ENCODE results near the gene CDH4.
"Not testable (repeated sequence)": the region's sequence is repeated elsewhere in the genome, so short reads cannot be mapped to it uniquely, and the experiment has no call there.

Gene CDH4

DNA sequence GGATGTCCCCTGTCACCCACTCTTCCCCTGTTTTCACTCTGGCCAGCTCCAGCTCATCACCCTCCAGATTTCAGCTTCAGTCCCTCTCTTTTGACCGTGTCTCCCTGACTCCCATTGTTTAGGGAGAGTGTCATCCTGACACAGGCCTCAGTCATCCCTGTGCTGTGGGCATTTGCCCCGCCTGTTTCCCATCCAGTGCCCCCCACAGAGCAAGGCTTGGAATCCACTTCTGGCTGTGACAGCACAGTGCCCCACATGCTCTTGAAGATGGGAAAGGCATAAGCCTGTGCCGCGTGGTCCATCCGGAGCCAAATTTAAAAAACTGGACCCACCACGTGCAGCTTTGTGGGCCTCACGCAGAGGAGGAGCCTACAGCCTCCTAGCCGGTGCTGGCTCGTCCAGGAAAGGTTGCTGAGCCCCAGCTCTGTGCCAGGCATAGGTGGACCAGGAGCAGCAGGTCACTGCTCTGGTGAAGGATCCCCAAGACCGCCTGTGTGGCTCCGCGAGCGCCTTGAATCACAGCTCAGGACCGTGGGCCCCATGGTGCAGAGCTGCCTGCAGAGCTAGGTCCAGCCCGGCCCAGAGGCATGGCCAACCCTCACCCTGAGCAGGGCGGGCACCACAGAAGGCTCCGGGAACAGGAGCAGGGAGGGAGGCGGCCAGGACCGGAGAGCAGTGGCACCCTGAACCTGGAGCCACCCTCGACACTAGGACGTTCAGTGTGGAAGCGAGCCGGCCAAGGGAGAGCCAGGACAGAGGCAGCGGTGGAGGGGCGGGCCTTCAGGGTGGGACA is 172.8 kb downstream of the CDH4 start:
- Histone ChIP-seq H3K36me3 (ENCODE audit: control insufficient read depth in 5 of 5, insufficient read depth in 5 of 5, low read length in 5 of 5) (no peaks in the 10 kb centered on the region), H3K27ac (ENCODE audit: low read depth, low read length) (no peak overlapping the region), H3K9me3 (ENCODE audit: control insufficient read depth in 5 of 5, low read length in 5 of 5) (peaks cover 0 to 10% (median 8%) of the 10 kb centered on the region in 5 donors), H3K4me3 (ENCODE audit: low read depth in 1 of 5, low read length in 5 of 5) (no peak overlapping the region), H3K9ac (ENCODE audit: low read length in 5 of 5) (no peak overlapping the region), H3K4me1 (ENCODE audit: control insufficient read depth in 5 of 5, insufficient read depth in 5 of 5, low read length in 5 of 5) (no peaks in the 10 kb centered on the region), H3K27me3 (ENCODE audit: control insufficient read depth in 5 of 5, insufficient read depth in 4 of 5, low read length in 5 of 5) (peaks cover 2 to 19% (median 6%) of the 10 kb centered on the region in 5 donors)

DNA sequence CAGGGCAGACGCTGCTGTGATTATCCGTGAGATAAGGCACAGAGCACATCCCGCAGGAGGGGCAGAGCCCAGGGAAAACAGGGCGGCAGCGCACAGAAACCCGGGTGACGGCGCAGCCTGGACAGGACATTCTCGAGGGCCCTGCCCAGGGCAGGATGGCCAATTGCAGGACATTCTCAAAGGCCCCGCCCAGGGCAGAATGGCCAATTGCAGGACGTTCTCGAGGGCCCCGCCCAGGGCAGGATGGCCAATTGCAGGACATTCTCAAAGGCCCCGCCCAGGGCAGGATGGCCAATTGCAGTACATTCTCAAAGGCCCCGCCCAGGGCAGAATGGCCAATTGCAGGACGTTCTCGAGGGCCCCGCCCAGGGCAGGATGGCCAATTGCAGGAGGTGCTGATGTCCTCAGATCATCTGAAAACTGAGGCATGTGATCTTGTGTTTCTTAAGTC is 173.5 kb downstream of the CDH4 start:
- not testable (repeated sequence) for H3K4me3 ChIP-seq (ENCODE audit: low read depth in 1 of 5, low read length in 5 of 5); H3K27ac ChIP-seq (ENCODE audit: low read depth, low read length); H3K36me3 ChIP-seq (ENCODE audit: control insufficient read depth in 5 of 5, insufficient read depth in 5 of 5, low read length in 5 of 5); H3K9me3 ChIP-seq (ENCODE audit: control insufficient read depth in 5 of 5, low read length in 5 of 5); H3K4me1 ChIP-seq (ENCODE audit: control insufficient read depth in 5 of 5, insufficient read depth in 5 of 5, low read length in 5 of 5); H3K9ac ChIP-seq (ENCODE audit: low read length in 5 of 5)
- H3K27me3 ChIP-seq (ENCODE audit: control insufficient read depth in 5 of 5, insufficient read depth in 4 of 5, low read length in 5 of 5), result peaks cover 4 to 11% (median 6%) of the 10 kb centered on the region in 5 donors

DNA sequence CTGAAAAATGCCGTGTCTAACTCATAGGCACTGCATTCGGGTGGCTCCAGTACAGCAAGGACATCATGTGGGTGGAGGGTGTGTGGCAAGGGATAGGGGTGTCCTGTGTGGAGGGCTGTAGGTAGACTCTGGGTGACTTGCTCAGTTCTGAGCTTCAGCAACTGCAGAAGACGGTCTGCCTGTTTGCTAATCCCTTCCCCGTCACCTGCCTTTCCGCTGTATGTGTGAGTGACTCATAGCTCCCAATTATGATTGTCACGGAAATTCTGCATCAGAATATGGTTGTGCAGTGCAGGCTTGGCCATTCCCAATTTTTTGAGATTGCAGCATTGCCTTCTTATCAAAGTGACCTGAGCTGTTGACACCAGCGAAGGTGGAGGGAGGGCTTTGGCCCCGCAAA is 174.3 kb downstream of the CDH4 start:
- Histone ChIP-seq H3K4me3 (ENCODE audit: low read depth in 1 of 5, low read length in 5 of 5) (no peak overlapping the region), H3K36me3 (ENCODE audit: control insufficient read depth in 5 of 5, insufficient read depth in 5 of 5, low read length in 5 of 5) (no peaks in the 10 kb centered on the region), H3K27me3 (ENCODE audit: control insufficient read depth in 5 of 5, insufficient read depth in 4 of 5, low read length in 5 of 5) (peaks cover 0 to 8% (median 4%) of the 10 kb centered on the region in 5 donors), H3K27ac (ENCODE audit: low read depth, low read length) (no peak overlapping the region), H3K9ac (ENCODE audit: low read length in 5 of 5) (no peak overlapping the region), H3K9me3 (ENCODE audit: control insufficient read depth in 5 of 5, low read length in 5 of 5) (no peaks in the 10 kb centered on the region), H3K4me1 (ENCODE audit: control insufficient read depth in 5 of 5, insufficient read depth in 5 of 5, low read length in 5 of 5) (no peaks in the 10 kb centered on the region)

DNA sequence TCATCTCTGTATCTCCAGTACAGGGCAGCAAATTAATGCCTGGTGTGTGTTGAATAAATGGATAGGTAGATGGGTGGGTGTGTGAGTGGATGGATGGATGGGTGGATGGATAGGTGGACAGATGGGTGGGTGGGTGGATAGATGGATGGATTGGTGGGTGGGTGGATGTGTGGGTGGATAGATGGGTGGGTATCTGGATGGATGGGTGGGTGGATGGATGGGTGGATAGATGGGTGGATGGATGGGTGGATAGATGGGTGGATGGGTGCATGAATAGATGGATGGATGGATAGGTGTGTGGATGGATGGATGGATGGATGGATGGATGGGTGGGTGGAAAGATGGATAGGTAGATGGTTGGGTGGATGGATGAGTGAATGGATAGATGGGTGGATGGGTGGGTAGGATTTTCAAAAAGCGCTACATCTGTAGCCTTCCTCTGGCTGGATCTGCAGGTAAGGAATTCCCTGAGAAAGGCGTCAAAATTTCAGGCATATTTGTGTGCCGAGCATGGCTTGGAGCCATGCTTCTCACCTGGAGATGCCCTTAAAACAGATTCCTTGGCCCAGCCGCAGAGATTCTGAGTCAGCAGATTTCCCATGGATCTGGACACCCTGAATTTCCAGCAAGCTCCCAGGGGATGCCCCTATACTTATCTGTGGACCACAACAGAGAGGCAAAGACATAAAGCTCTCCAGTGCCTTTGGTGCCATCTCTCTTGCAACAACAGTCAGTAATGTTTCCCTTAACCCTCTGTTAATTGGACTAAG is 177.6 kb downstream of the CDH4 start:
- no peak overlapping the region for H3K4me3 ChIP-seq (ENCODE audit: low read depth in 1 of 5, low read length in 5 of 5)
- H3K27me3 ChIP-seq (ENCODE audit: control insufficient read depth in 5 of 5, insufficient read depth in 4 of 5, low read length in 5 of 5), result peaks cover 10 to 18% (median 13%) of the 10 kb centered on the region in 5 donors
- H3K9me3 ChIP-seq (ENCODE audit: control insufficient read depth in 5 of 5, low read length in 5 of 5), result no peaks in the 10 kb centered on the region
- no peaks in the 10 kb centered on the region for H3K4me1 ChIP-seq (ENCODE audit: control insufficient read depth in 5 of 5, insufficient read depth in 5 of 5, low read length in 5 of 5)
- H3K27ac ChIP-seq (ENCODE audit: low read depth, low read length), result no peak overlapping the region
- H3K9ac ChIP-seq (ENCODE audit: low read length in 5 of 5), result no peak overlapping the region
- H3K36me3 ChIP-seq (ENCODE audit: control insufficient read depth in 5 of 5, insufficient read depth in 5 of 5, low read length in 5 of 5), result no peaks in the 10 kb centered on the region

DNA sequence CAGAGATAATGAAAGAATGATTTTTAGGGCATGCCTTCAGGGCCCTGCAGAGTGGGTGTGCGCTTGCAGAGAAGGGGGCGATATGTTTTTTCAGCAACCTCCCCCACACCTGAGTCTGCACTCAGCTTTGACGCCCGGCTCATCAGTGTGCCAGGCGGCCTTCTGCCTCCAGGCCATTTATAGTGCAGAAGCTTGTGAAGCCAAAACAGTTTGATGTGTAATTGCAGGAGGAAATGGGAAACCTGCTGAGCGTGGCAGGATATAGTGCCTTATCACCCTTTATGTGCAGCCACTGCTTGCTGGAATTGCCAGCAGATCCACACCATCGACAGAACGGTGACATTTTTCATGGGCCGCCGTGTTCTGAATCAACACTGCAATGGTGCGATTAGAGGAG is 178.2 kb downstream of the CDH4 start:
- Histone ChIP-seq H3K36me3 (ENCODE audit: control insufficient read depth in 5 of 5, insufficient read depth in 5 of 5, low read length in 5 of 5) (no peaks in the 10 kb centered on the region), H3K4me3 (ENCODE audit: low read depth in 1 of 5, low read length in 5 of 5) (no peak overlapping the region), H3K9me3 (ENCODE audit: control insufficient read depth in 5 of 5, low read length in 5 of 5) (no peaks in the 10 kb centered on the region), H3K4me1 (ENCODE audit: control insufficient read depth in 5 of 5, insufficient read depth in 5 of 5, low read length in 5 of 5) (no peaks in the 10 kb centered on the region), H3K27me3 (ENCODE audit: control insufficient read depth in 5 of 5, insufficient read depth in 4 of 5, low read length in 5 of 5) (peaks cover 10 to 24% (median 19%) of the 10 kb centered on the region in 5 donors), H3K27ac (ENCODE audit: low read depth, low read length) (no peak overlapping the region), H3K9ac (ENCODE audit: low read length in 5 of 5) (no peak overlapping the region)

DNA sequence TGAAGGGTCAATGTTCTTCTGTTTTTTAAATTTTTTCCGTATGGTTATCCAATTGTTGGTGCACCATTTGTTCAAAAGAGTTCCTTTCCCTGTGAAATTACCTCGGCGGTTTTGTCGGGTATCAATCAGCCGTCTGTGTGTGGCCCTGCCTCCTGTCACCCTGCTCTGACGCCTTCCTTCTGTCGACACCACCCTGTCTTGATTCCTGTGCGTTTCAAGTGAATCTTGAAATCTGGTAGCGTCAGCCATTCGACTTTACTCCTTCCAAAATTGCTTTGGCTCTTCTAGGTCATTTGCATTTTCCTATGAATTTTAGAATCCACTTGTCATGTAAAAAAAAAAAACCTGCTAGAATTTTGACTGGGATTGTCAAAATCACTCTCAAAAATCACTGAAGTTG is 181.1 kb downstream of the CDH4 start:
- Histone ChIP-seq H3K27ac (ENCODE audit: low read depth, low read length) (no peak overlapping the region), H3K36me3 (ENCODE audit: control insufficient read depth in 5 of 5, insufficient read depth in 5 of 5, low read length in 5 of 5) (no peaks in the 10 kb centered on the region), H3K4me3 (ENCODE audit: low read depth in 1 of 5, low read length in 5 of 5) (no peak overlapping the region), H3K27me3 (ENCODE audit: control insufficient read depth in 5 of 5, insufficient read depth in 4 of 5, low read length in 5 of 5) (peaks cover 17 to 41% (median 32%) of the 10 kb centered on the region in 5 donors), H3K9me3 (ENCODE audit: control insufficient read depth in 5 of 5, low read length in 5 of 5) (peaks cover 0 to 4% (median 0%) of the 10 kb centered on the region in 5 donors), H3K4me1 (ENCODE audit: control insufficient read depth in 5 of 5, insufficient read depth in 5 of 5, low read length in 5 of 5) (no peaks in the 10 kb centered on the region), H3K9ac (ENCODE audit: low read length in 5 of 5) (no peak overlapping the region)

DNA sequence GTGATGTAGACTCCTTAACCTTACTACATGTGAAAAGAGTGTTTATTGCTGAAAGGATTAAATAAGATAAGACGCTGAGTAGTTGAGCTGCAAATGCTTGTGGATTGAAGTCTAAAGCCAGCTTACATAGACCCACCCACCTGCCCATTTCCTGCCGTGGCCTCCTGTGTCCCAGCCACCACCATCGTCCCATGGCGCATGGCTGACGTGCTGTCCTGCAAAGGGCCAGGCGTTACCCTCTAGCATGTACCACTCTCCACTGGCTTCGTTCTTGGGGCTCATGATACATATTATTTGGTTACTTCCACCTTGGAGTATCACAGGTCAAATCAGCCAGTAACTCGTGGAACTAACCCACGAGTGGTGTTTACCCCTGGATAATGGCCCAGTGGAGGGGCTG is 181.8 kb downstream of the CDH4 start:
- Histone ChIP-seq H3K27me3 (ENCODE audit: control insufficient read depth in 5 of 5, insufficient read depth in 4 of 5, low read length in 5 of 5) (peaks cover 17 to 41% (median 32%) of the 10 kb centered on the region in 5 donors), H3K9ac (ENCODE audit: low read length in 5 of 5) (no peak overlapping the region)

DNA sequence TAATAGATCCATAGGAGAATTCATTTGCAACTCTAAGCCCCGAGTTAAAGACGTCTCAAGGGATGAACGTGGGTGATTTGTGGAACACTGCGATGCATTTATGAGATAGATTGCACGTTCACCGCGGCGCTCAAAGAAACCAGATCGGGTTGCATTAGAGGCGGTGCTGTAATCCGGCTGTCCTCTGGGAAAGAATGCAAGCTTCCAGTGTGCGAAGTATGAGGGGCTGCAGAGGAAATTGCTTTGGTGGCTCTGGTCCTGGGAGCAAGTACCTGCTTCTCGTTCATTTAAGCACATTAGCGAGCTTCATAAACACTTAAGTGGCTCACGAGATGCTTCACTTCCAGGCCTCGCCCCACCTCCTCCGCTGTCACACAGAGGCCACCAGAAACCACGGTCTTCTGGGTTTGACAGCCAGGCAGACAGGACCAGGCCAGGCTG is 182.3 kb downstream of the CDH4 start:
- H3K9me3 ChIP-seq (ENCODE audit: control insufficient read depth in 5 of 5, low read length in 5 of 5), result peaks cover 0 to 4% (median 0%) of the 10 kb centered on the region in 5 donors
- H3K27ac ChIP-seq (ENCODE audit: low read depth, low read length), result no peak overlapping the region
- H3K36me3 ChIP-seq (ENCODE audit: control insufficient read depth in 5 of 5, insufficient read depth in 5 of 5, low read length in 5 of 5), result no peaks in the 10 kb centered on the region
- H3K27me3 ChIP-seq (ENCODE audit: control insufficient read depth in 5 of 5, insufficient read depth in 4 of 5, low read length in 5 of 5), result peaks cover 17 to 41% (median 35%) of the 10 kb centered on the region in 5 donors
- H3K4me3 ChIP-seq (ENCODE audit: low read depth in 1 of 5, low read length in 5 of 5), result no peak overlapping the region
- no peak overlapping the region for H3K9ac ChIP-seq (ENCODE audit: low read length in 5 of 5)
- no peaks in the 10 kb centered on the region for H3K4me1 ChIP-seq (ENCODE audit: control insufficient read depth in 5 of 5, insufficient read depth in 5 of 5, low read length in 5 of 5)

More for the DNA sequence above, 181.8 kb downstream of the CDH4 start:
- Histone ChIP-seq H3K36me3 (ENCODE audit: control insufficient read depth in 5 of 5, insufficient read depth in 5 of 5, low read length in 5 of 5) (no peaks in the 10 kb centered on the region), H3K4me3 (ENCODE audit: low read depth in 1 of 5, low read length in 5 of 5) (no peak overlapping the region), H3K4me1 (ENCODE audit: control insufficient read depth in 5 of 5, insufficient read depth in 5 of 5, low read length in 5 of 5) (no peaks in the 10 kb centered on the region), H3K9me3 (ENCODE audit: control insufficient read depth in 5 of 5, low read length in 5 of 5) (peaks cover 0 to 4% (median 0%) of the 10 kb centered on the region in 5 donors), H3K27ac (ENCODE audit: low read depth, low read length) (no peak overlapping the region)

DNA sequence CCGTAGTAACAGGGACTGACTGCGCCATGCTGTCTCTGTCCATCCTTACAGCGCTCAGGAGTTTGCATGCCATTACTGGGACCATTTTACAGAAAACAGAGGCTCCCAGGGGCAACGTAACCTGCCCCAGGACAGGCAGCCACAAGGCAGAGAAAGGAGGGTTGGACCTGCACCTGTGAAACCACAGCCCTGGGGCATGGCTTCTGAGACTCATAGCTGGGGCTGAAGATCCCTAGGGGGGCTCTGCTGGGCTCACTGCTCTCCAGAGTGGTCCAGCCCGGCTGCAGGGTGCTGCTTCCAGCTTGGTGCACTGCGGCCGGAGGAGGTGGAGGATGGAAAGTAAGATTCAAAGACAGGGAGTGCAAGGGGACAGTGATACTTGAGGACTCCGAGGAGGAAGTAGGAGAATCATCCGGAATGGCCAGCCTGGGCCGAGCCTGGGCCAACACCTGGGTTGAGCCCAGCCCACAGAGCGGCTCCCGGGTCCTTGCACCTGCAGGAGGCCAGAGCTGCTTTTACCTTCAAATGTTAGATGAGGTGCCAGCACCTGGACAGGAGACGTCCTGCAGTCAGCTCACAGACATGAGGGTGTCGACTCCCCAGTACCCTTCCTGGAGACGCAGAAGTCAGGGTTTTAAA is 183.2 kb downstream of the CDH4 start:
- no peak overlapping the region for H3K27ac ChIP-seq (ENCODE audit: low read depth, low read length)
- H3K9me3 ChIP-seq (ENCODE audit: control insufficient read depth in 5 of 5, low read length in 5 of 5), result peaks cover 0 to 4% (median 0%) of the 10 kb centered on the region in 5 donors
- H3K27me3 ChIP-seq (ENCODE audit: control insufficient read depth in 5 of 5, insufficient read depth in 4 of 5, low read length in 5 of 5), result peaks cover 17 to 41% (median 37%) of the 10 kb centered on the region in 5 donors
- H3K4me1 ChIP-seq (ENCODE audit: control insufficient read depth in 5 of 5, insufficient read depth in 5 of 5, low read length in 5 of 5), result no peaks in the 10 kb centered on the region
- H3K9ac ChIP-seq (ENCODE audit: low read length in 5 of 5), result no peak overlapping the region
- no peak overlapping the region for H3K4me3 ChIP-seq (ENCODE audit: low read depth in 1 of 5, low read length in 5 of 5)
- no peaks in the 10 kb centered on the region for H3K36me3 ChIP-seq (ENCODE audit: control insufficient read depth in 5 of 5, insufficient read depth in 5 of 5, low read length in 5 of 5)

Data from subcutaneous abdominal adipose tissue (tissue), 5 donors.